ENCODE data around the gene MAD2L2. TPM values are rescaled to one million over a fixed set of nuclear protein-coding genes. Genes with fewer than 3 reads are reported as not detected.

Gene MAD2L2
- total RNA-seq, 1 experiment from 2014 or later, result 93.8 TPM

GRCh38 chr1:11703357-11704193 is 22.6 kb upstream of the MAD2L2 start:
- Histone ChIP-seq H2AFZ (ENCODE audit: low read depth, low read length, poor library complexity, severe bottlenecking) (no peak overlapping the region), H3K27ac (ENCODE audit: low read depth, low read length) (no peak overlapping the region), H3K36me3 (ENCODE audit: control insufficient read depth in 1 of 2, insufficient read depth in 2 of 2, low read length in 2 of 2) (no peaks in the 10 kb centered on the region), H3K4me1 (ENCODE audit: control insufficient read depth in 1 of 2, insufficient read depth in 2 of 2, low read length in 2 of 2) (peaks cover 14 to 16% of the 10 kb centered on the region in 2 experiments), H3K79me2 (ENCODE audit: insufficient read depth, low read length) (no peaks in the 10 kb centered on the region), H3K27me3 (ENCODE audit: insufficient read depth, low read length) (no peaks in the 10 kb centered on the region), H3K9me2 (ENCODE audit: insufficient read depth) (no peaks in the 10 kb centered on the region), H3K9me3 (ENCODE audit: control insufficient read depth in 1 of 2, insufficient read depth in 1 of 2, low read depth in 1 of 2, low read length in 2 of 2) (no peaks in the 10 kb centered on the region), H4K20me1 (ENCODE audit: insufficient read depth) (no peaks in the 10 kb centered on the region), H3K4me3 (replicated peaks in 1 of 2; ENCODE audit: low read depth in 1 of 2, low read length in 2 of 2) (no peak overlapping the region), H3K4me2 (ENCODE audit: low read length) (no peak overlapping the region), H3K9ac (ENCODE audit: low read length) (no peak overlapping the region)
- ChIA-PET CTCF (no interaction called here), RAD21 (ENCODE audit: low non-redundant PET in 1 of 2, low total read pairs in 2 of 2, uncharacterized antibody in 2 of 2, unreplicated experiment in 2 of 2) (no interaction called here), POLR2A (no interaction called here)
- DNase-seq (ENCODE audit: low read depth, low spot score) (no peak), ATAC-seq (no peak)
- intact Hi-C loops (cut with micrococcal nuclease), result no loop called here
- no TSS peak for BruUV-seq (replicated peaks)
- TF ChIP-seq ZNF274 (IDR thresholded peaks at IDR 0.05; ENCODE audit: low read depth, low read length) (no peak), TCF7L2 (IDR thresholded peaks at IDR 0.05; ENCODE audit: borderline replicate concordance, extremely low read depth, insufficient read depth, insufficient read length) (no peak), JUND (IDR thresholded peaks at IDR 0.05) (no peak), YY1 (IDR thresholded peaks at IDR 0.05; ENCODE audit: extremely low read depth, insufficient replicate concordance, low read depth, low read length) (no peak), POLR2AphosphoS5 (IDR thresholded peaks at IDR 0.05; ENCODE audit: low read depth, low read length) (no peak), ZFX (IDR thresholded peaks at IDR 0.05) (no peak), RAD21 (IDR thresholded peaks at IDR 0.05; ENCODE audit: low read depth) (no peak), SP1 (IDR thresholded peaks at IDR 0.05; ENCODE audit: low read depth) (no peak)

DNA sequence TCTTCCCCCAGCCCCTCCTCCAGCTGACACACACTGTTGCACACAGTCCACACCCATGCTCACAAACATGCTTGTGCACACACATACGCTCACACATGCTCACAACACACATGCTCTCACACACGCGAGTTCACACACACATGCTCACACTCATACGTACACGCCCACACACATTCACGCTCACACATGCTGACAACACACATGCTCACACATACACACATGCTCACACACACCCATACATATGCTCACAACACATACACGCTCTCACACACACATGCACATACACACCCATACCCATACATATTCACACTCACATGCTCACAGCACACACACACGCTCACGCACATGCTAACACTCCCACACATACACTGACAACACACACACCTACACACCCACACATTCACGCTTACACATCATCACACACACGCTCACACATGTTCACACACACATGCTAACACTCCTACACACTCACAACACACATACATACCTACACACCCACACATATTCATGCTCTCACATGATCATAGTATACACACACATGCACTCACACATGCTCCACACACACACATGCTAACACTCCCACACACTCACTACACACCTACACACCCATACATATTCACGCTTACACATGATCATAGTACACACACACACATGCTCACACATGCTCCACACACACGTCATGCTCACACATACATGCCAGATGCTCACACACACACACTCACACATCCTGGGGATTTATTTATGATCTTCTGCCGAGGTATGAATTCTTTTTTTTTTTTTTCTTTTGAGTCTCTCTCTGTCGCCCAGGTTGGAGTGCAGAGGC is 21.2 kb upstream of the MAD2L2 start:
- no TSS peak for BruUV-seq (replicated peaks)
- no peak overlapping the region for H3K9ac ChIP-seq (ENCODE audit: low read length)
- H3K36me3 ChIP-seq (ENCODE audit: control insufficient read depth in 1 of 2, insufficient read depth in 2 of 2, low read length in 2 of 2), result no peaks in the 10 kb centered on the region
- H3K9me2 ChIP-seq (ENCODE audit: insufficient read depth), result no peaks in the 10 kb centered on the region
- ChIA-PET RAD21 (ENCODE audit: low non-redundant PET in 1 of 2, low total read pairs in 2 of 2, uncharacterized antibody in 2 of 2, unreplicated experiment in 2 of 2) (no interaction called here), POLR2A (no interaction called here), CTCF (no interaction called here)
- H2AFZ ChIP-seq (ENCODE audit: low read depth, low read length, poor library complexity, severe bottlenecking), result no peak overlapping the region
- no peaks in the 10 kb centered on the region for H4K20me1 ChIP-seq (ENCODE audit: insufficient read depth)
- no peaks in the 10 kb centered on the region for H3K9me3 ChIP-seq (ENCODE audit: control insufficient read depth in 1 of 2, insufficient read depth in 1 of 2, low read depth in 1 of 2, low read length in 2 of 2)
- intact Hi-C loops (cut with micrococcal nuclease), result no loop called here
- ATAC-seq (no peak), DNase-seq (ENCODE audit: low read depth, low spot score) (no peak)
- no peak overlapping the region for H3K27ac ChIP-seq (ENCODE audit: low read depth, low read length)
- H3K79me2 ChIP-seq (ENCODE audit: insufficient read depth, low read length), result no peaks in the 10 kb centered on the region
- peaks cover 2% of the 10 kb centered on the region in 2 experiments; a peak in 3 of 4 replicates for H3K4me1 ChIP-seq (ENCODE audit: control insufficient read depth in 1 of 2, insufficient read depth in 2 of 2, low read length in 2 of 2)
- TF ChIP-seq, protein P1, sequence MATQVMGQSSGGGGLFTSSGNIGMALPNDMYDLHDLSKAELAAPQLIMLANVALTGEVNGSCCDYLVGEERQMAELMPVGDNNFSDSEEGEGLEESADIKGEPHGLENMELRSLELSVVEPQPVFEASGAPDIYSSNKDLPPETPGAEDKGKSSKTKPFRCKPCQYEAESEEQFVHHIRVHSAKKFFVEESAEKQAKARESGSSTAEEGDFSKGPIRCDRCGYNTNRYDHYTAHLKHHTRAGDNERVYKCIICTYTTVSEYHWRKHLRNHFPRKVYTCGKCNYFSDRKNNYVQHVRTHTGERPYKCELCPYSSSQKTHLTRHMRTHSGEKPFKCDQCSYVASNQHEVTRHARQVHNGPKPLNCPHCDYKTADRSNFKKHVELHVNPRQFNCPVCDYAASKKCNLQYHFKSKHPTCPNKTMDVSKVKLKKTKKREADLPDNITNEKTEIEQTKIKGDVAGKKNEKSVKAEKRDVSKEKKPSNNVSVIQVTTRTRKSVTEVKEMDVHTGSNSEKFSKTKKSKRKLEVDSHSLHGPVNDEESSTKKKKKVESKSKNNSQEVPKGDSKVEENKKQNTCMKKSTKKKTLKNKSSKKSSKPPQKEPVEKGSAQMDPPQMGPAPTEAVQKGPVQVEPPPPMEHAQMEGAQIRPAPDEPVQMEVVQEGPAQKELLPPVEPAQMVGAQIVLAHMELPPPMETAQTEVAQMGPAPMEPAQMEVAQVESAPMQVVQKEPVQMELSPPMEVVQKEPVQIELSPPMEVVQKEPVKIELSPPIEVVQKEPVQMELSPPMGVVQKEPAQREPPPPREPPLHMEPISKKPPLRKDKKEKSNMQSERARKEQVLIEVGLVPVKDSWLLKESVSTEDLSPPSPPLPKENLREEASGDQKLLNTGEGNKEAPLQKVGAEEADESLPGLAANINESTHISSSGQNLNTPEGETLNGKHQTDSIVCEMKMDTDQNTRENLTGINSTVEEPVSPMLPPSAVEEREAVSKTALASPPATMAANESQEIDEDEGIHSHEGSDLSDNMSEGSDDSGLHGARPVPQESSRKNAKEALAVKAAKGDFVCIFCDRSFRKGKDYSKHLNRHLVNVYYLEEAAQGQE (IDR thresholded peaks at IDR 0.05; ENCODE audit: low read depth), result no peak
- no peak for TF ChIP-seq ZFX (IDR thresholded peaks at IDR 0.05)
- TF ChIP-seq CTCF (IDR thresholded peaks at IDR 0.05 in 2 of 3, conservative IDR thresholded peaks at IDR 0.05 in 1 of 3; ENCODE audit: borderline replicate concordance in 1 of 3, insufficient read depth in 1 of 3, low read depth in 2 of 3, low read length in 2 of 3), result no peak
- H3K4me3 ChIP-seq (replicated peaks in 1 of 2; ENCODE audit: low read depth in 1 of 2, low read length in 2 of 2), result no peak overlapping the region
- no peak overlapping the region for H3K4me2 ChIP-seq (ENCODE audit: low read length)
- no peaks in the 10 kb centered on the region for H3K27me3 ChIP-seq (ENCODE audit: insufficient read depth, low read length)

Measured in HCT116 (cell line).